GM21447 (cell line): ENCODE data around the gene TSPEAR.
"Not testable (repeated sequence)": the region's sequence is repeated elsewhere in the genome, so short reads cannot be mapped to it uniquely, and the experiment has no call there.

ENCODE experiments used
- ATAC-seq: cut with Tn5 transposase; IDR thresholded peaks from one replicate; pipeline ENCODE4 v1.9.1; 2021; ENCODE audit not compliant: unreplicated experiment

TSPEAR gene

DNA sequence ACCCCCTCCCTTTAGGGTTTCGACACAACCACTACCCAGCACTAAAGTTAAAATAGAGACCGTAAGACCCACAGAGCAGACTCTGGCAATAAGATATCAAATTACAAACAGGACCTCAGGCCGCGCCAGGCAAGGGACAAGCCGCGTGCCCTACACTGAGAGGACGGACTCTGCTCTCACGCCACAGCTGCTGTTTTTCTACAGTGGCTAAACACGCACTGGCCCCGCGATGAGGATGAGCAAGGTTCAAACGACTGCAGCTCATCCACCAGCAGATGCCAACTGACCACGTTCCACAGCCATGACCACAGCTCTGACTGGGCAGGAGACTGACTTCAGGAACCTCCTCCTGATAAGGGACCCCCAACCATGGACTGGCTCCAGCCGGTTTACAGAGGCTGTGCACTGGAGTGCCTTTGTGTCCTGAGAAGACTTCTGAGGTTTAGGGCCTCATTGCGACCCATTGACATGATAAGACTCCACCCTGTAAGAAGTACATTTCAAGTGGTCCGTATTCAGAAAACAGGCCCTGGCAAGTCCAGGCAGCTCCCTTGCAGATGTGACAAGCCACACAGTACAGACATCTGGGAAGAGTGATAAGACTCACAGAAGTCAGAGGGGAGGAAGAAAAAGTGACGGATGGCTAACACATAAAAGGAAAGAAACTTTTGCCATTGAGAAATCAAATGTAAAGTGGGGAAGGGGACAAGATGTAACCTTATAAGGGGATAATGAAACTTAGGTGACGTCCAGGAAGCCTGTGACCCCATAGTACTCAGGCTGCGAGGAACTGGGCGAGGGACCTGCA, 117.6 kb downstream of the TSPEAR start:
- no peak for ATAC-seq

DNA sequence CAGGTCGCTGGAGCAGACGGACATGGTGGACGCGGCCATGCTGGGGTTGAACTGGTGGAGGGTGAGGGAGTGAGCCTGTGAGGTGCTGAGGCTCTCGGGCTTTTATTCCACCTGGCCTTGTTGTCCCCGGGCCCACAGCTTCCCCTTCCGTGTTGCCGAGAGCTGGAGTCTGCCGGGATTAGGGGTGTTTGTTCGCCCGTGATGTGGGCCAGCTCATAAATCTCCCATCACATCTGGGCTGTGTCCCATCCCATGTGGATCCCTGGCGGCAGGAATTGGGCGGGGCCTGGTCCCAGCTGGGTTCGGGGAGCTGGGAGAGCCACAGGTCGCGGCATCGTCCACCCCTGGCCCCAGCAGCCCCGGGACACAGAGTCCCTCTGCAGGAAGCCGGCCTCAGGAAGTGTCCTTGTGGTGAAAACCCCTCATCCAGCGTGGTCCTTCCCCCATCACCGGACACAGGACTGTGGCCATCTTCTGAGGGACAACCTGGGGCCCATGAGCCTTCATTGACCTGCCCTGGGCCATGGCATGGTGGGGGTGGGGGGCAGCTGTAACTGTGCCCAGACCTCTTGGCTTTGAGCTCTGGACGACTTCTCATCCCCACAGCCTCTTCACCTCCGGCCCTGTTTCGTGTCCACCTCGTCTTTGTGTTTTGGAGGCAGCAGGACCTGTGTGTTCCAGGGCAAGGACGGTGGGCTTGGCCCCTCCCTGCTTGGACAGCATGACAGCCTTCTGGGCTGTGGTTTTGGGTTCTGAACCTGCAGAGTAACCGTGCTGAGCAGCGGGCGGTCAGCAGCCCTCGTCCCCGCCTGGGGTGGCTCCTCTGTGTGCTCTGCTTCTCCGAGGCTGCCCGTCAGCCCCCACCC, 118.7 kb downstream of the TSPEAR start, which contains the start of gene KRTAP10-6:
KRTAP10-6 (minus strand) TSS at position 60 of the 866 bp plus-strand sequence; CDS start at position 39, 21 bp downstream.
- no peak for ATAC-seq

DNA sequence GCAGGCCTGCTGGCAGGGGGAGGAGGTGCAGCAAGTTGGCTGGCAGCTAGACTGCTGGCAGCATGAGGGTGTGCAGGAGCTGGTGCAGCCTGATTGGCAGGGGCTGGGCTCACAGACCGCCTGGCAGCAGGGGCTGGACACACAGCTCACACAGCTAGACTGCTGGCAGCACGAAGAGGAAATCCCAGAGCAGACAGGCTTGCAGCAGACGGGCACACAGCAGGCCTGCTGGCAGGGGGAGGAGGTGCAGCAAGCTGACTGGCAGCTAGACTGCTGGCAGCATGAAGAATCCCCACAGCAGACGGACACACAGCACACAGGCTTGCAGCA, 119.6 kb downstream of the TSPEAR start:
- not testable (repeated sequence) for ATAC-seq

DNA sequence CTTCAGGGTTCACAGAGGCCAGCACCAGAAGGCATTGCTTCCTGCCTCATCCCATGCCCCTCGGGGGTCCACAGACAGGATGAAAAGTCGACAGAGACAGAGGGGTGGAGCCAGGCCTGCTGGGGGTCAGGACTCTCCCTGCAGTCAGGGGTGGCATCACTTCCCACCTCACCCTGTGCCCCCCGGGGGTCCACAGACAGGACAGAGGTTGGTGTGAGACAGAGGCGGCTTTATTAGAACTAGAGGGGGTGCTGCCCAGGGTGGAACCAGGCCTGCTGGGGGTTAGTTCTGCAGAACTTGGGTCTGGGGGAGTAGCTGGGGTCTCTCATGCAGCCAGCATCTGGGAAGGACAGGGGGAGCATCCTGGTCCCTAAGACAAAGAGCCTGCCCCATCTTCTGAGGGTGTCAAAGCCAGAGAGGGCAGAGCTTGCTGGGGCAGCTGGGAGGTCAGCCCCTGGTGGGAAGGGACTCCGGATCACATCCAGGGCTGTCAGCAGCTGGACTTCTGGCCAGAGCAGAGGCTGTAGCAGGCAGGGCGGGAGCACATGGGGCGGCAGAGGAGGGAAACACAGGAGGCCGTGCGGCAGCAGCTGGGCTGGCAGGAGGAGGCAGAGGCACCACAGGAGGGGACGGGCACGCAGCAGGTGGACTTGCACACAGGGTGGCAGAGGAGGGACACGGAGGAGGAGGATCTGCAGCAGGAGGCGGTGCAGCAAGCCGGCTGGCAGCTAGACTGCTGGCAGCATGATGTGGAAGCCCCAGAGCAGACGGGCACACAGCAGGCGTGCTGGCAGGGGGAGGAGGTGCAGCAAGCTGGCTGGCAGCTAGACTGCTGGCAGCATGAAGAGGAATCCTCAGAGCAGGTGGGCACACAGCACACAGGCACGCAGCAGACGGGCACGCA, 120.2 kb downstream of the TSPEAR start:
- not testable (repeated sequence) for ATAC-seq

DNA sequence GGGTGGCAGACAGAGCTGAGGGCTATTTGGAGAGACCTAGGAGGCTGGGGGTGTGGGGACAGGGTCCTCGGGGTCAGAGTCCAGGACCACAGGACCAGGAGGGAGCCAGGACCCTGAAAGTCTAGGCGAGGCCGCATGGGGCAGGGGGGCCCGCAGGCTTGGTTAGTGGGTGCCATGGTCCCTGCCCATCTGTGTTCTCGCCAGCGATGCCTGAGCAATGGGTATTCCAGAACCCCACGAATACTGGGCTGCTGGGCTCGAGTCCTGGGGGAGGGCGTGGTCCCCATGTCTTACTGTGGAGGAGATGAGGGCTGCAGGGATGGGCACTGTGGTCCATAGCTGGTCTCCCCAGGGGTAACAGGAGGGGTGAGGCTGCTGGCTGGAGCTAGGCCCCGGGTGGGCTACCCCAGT, 121.1 kb downstream of the TSPEAR start:
- no peak for ATAC-seq

DNA sequence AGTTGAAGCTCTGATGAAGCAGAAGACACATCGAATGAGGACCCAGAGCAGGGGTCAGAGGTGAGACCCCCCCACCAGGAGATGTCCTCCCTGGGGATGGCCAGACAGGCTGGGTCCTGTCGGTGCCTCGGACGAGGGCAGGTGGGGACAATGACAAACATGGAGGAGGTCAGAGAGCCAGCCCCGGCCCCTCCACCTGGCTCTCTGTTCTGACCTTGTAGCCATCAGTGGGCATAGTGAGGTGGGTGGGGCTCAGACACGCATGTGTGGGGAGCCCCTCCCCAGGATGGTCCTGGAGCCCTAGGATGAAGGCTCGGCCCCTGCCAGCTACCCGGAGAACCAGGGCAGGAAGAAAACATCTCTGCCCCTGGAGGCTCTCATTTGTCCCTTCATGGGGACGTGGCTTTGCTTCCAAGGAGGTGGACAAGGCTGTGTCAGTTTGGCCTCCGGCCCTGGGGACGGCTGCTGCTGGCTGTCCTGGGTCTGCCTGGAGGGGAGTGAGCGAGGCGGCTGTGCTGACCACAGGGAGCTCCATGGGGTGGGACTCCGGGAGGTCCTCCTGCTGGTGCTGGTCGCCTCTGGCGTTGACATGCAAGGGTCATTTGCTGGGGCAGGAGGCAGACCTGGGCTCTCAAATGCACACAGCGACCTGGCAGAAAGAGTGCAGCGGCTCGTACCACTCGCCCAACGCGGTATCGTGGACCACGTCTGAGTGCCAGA, 121.6 kb downstream of the TSPEAR start:
- ATAC-seq: no peak

DNA sequence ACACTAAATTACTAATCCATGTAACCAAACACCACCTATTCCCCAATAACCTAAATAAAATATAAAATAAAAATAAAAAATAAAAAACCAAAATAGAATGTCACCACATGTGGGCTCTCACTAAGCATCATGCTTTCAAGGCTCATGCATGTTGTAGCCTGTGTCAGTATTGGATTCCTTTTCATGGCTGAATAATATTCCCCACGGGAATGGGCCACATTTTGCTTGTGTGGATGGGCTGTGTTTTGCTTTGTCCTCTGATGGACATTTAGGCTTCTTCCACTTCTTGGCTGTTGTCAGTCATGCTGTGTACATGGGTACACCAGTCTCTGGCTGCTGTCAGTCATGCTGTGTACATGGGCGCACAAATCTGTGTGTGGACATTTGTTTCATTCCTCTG, 122.3 kb downstream of the TSPEAR start:
- ATAC-seq: no peak

DNA sequence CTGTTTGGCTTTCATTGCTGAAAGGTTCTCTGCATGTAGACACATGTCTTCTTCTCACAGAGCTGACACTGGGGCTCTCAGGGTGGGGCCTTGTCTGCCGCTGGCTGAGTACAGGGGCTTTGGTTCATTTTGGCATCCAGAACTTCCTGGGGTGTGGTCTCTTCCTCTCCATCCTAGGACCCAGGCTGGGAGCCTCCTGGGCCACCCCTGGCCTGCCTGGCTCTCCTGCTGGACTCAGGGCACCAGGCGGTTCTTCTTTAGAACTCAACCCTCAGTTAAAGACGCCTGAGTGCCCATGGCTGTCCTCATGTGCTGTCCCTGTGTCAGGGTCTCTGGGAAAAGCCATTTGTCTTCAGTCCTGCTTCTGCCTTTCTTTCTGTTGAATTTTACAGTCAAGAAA, 125.5 kb downstream of the TSPEAR start:
- ATAC-seq: no peak

DNA sequence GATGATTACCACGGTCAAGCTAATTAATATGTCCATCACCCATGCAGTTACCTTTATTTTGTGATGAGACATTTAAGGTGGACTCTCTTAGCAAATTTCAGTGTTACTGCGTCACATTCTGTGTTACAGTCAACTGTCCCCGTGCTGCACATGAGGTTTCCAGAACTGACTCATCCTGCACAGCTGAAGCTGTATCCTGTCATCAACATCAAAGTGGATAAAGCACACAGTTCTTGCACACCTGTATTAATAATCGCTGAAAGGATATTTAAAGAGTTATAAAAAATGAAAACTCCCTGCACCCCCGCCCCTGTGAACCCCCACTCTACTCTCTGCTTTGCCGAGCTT, 127.6 kb downstream of the TSPEAR start:
- no peak for ATAC-seq

DNA sequence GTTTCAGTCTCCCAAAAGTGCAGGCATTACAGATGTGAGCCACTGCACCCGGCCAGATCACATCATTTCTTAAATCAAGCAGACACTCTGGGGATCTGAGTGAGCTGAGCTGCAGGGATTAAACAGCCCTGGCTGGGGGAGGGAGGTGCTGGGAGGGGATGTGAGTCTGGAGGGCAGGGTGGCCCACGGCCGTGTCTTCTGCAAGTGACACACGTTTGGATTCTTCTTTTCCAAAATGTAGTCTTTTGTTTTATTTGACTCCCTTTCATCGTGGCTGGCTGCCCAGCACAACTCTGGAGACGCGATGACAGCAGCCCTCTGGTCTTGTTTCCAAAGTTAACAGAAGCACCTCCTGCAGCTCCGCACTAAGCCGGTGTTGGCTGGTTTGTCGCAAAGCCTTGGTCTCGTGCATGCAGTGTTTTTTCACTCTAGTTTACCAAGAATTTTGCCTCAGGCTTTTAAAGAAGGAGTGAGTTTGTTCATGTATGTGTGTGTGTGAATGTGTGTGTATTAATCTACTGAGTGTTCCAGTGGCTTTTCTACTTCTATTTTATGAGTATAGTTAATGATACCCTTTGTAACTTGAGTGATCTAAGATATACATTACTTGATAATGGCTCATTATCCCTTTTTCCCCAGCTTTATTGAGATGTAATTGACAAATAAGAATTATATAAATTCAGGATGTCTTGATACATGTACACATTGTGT, 128.1 kb downstream of the TSPEAR start:
- ATAC-seq: no peak

DNA sequence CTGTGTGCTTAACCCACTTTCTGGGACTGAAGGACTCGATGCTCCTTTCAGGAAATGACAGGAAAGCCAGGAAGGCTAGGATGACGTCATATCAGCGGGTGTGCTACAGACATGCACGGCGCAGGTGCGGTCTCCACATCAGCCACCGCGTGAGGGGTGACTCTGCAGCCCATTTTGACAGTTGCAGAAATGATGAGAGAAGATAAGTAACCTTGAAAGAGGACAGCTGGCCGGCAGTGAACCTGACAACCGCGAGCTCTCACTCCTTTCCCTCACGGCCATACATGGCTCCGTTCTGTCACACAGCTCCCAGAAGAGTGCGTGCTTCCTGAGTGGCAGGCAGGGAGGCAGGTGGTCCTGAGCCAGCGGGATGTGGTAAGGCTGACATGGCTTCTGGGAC, 129.3 kb downstream of the TSPEAR start:
- ATAC-seq: no peak

DNA sequence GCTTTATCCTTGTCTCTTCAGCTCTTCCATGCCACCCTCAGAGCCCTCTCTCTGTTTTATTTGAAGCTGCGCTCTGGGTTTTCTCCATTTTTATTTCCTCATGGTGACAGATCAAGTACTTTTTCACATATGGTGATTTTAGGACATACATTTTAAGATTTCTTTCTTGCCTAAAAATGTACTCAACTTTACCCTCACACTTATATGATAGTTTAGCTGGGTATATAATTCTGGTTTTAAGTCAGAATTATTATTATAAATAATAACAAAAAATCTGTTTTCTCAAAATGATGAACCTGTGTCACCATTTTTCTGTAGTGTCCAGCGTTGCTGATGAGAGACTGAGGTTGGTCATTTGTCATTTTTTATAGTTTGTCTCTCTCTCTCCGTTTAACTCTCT, 130.2 kb downstream of the TSPEAR start:
- ATAC-seq: no peak

DNA sequence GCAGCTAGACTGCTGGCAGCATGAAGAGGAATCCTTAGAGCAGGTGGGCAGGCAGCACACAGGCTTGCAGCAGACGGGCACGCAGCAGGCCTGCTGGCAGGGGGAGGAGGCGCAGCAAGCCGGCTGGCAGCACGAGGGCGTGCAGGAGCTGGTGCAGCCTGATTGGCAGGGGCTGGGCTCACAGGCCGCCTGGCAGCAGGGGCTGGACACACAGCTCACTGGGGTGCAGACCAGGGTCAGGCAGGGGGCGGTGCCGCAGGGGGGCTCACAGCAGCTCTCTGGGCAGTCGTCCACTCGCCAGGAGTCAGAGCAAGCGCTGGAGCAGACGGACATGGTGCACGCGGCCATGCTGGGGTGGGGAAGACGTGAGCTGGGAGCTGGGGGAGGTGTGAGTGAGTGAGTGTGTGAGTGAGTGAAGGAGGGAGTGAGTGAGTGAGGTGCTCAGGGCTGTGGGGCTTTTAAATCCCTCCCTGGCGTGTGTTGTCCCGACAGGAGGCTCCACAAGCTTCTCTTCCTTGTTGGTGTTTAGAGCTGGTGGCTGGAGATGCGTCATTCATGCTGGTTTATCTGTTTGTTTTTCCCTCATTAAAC, 131.0 kb downstream of the TSPEAR start, which contains the start of gene KRTAP10-5:
KRTAP10-5 (minus strand) TSS at position 374 of the 591 bp plus-strand sequence; CDS start at position 348, 26 bp downstream.
- ATAC-seq: not testable (repeated sequence)

DNA sequence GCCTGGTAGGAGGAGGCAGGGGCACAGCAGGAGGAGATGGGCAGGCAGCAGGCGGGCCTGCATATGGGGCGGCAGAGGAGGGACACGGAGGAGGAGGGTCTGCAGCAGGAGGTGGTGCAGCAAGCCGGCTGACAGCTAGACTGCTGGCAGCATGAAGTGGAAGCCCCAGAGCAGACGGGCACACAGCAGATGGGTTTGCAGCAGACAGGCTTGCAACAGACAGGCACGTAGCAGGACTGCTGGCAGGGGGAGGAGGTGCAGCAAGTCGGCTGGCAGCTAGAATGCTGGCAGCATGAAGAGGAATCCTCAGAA, 131.6 kb downstream of the TSPEAR start:
- no peak for ATAC-seq

DNA sequence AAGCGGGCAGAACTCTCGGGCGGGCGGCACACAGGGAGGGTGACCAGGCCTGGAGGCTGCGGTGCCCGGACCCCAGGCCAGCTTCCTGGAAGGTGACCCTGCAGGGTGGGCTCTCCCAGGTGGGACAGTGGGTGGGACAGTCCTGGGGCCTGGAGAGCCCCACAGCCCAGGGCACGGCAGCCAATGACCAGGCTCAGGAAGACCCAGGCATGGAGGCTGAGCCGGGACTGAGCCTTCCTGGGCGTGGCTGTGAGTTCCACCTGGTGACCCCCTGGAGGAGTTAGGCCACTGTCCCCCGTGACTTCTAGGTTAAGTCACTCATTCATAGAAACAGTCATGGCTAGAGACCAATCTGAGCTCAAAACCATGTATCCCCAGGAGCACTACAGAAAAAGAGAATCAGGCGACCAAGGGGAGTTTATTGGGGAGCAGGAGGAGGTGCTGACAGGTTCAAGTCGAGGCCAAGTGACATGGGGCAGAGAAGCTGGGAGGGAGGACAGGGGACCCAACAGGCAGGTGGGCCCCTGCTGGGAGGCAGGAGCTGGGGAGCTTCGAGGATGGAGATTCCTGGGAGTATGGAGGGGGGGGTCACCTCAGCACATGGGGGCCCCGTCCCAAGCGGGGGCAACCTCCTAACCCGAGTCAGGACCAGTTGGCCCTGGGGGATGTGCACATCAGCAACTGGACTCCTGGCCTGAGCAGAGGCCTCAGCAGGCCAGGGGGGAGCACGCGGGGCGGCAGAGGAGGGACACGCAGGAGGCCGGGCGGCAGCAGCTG, 132.1 kb downstream of the TSPEAR start:
- no peak for ATAC-seq

DNA sequence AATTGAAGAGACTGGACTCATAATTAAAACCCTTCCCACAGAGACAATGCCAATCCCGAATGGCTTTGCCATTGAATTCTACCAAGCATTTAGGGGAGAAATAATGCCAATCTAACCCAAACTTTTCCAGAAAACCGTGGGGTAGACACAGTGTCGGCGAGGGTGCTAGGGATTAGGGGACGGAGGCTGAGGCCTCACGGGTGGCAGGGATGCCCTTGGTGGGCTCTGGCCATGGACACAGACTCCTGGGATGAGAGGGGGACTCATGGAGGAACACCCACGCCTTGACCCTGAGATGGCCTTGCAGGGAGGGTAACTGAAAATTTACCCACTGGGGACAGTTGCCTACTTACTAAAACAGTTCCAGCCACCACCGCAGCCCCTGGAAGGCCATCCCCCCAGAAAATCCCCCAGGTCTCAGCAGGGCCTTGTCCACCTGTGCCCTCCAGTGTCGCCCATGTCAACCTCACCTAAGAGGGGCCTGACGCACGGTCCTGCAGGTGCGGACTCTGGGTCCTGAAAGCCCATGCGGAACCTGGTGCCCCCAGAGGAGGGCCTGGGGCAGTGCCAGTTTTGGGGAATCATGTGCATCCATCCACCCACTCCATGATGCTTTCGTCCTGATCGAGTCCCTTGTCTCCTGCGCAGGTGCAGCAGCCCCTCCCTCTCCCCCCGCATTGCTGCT, 132.9 kb downstream of the TSPEAR start:
- ATAC-seq: no peak

DNA sequence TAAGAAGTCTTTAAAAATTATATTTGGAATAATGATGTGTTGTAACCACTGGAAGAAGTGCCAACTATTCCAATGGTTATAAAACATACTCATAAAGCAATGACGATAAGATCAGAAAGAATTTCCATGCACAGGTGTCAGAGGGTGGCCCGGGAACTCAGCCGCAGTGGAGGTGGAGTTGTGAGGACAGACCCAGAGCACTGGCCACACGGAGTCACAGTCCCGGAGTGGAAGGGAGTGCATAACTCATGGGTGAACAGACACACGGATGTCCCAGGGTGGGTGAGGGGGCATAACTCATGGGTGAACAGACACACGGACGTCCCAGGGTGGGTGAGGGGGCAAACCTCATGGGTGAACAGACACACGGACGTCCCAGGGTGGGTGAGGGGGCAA, 135.3 kb downstream of the TSPEAR start:
- ATAC-seq: no peak

DNA sequence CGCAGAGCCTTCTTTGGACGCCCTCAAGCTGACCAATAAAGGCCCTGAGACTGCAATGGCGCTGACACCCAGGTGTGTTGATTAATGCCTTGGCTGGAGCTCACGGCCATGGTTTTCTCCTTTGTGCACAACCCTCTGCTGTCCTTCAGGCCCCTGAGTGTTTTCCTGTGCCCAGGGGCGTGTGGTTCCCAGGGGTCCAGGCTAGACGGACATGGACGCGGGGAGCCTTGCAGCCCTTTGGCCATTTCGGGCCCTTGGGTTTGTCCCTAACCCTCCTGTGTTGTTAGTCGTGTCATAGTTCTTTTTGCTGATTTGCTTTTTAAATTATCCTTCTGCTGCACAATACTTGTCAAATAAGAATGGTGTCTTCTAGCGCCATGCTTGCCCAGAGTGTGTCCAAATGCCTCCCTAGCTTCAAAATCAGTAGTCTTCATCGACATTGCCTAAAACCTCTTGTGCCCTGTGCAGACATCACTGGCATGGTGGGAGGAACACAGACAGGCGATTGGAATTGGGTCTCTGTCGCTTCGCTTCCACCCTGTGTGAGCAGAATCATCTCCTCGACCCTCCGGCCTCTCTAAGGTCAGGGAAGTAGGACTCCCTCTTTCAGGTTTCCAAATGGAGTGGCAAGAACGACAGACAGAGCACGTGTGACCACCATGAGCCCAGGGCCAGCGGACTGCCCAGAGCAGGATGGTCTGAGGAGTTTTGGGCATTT, 135.9 kb downstream of the TSPEAR start:
- ATAC-seq: no peak
